MCF 10A (cell line): ENCODE measurements around the gene KRT81. TPM values are rescaled to one million over a fixed set of nuclear protein-coding genes. Genes with fewer than 3 reads are reported as not detected.
"Not testable (repeated sequence)": the region's sequence is repeated elsewhere in the genome, so short reads cannot be mapped to it uniquely, and the experiment has no call there.

ENCODE experiments used
- BruUV-seq: library from RNA; stranded (reverse); fragments of 400-500 nt; replicated peaks from 2 replicates; lab custom pipeline; 2021; lab: Mats Ljungman, UMichigan
- CTCF ChIA-PET: fragments of 300-600 bp; sonication (Branson Sonifier 250); formaldehyde crosslinking; extraction: SDS; loops from one replicate; lab custom pipeline; 2021; ENCODE audit warnings: antibody characterized with exemption, inconsistent platforms; lab: Yijun Ruan, JAX
- POLR2A ChIA-PET: fragments of 300-600, 350-650 bp; sonication (Branson Sonifier 250); formaldehyde crosslinking; extraction: SDS; loops from one replicate; lab custom pipeline; 2020; ENCODE audit warnings: antibody characterized with exemption, inconsistent platforms; lab: Yijun Ruan, JAX
- DNase-seq: peaks from one replicate; pipeline ENCODE4 v3.0.0-alpha.2; 2018; ENCODE audit not compliant: unreplicated experiment
- H3K27ac Mint-ChIP-seq: one replicate; pipeline ENCODE4 v1.8.0; 2022; ENCODE audit warnings: mild to moderate bottlenecking, low read depth, mixed read lengths; ENCODE audit not compliant: unreplicated experiment
- H3K27me3 Mint-ChIP-seq: one replicate; pipeline ENCODE4 v1.8.0; 2022; ENCODE audit warnings: mixed read lengths; ENCODE audit not compliant: insufficient read depth, unreplicated experiment
- H3K36me3 Mint-ChIP-seq: one replicate; pipeline ENCODE4 v1.8.0; 2022; ENCODE audit warnings: mild to moderate bottlenecking, moderate library complexity, mixed read lengths; ENCODE audit not compliant: insufficient read depth, unreplicated experiment
- H3K4me1 Mint-ChIP-seq: one replicate; pipeline ENCODE4 v1.8.0; 2022; ENCODE audit warnings: mixed read lengths; ENCODE audit not compliant: insufficient read depth, unreplicated experiment
- H3K4me3 Mint-ChIP-seq: one replicate; pipeline ENCODE4 v1.8.0; 2022; ENCODE audit warnings: mild to moderate bottlenecking, moderate library complexity, mixed read lengths; ENCODE audit not compliant: unreplicated experiment
- H3K9me3 Mint-ChIP-seq: one replicate; pipeline ENCODE4 v1.8.0; 2022; ENCODE audit warnings: mixed read lengths; ENCODE audit not compliant: unreplicated experiment
- CTCF ChIP-seq: fragments of 200-600 bp; IDR thresholded peaks from one replicate; pipeline ENCODE4 v1.8.0; 2022; ENCODE audit warnings: antibody characterized with exemption, mild to moderate bottlenecking; ENCODE audit not compliant: unreplicated experiment
- intact Hi-C: fragments of 100-400 bp; cut with micrococcal nuclease; formaldehyde crosslinking; loops from 2 replicates; pipeline ENCODE4 v1.14.1; 2022
- total RNA-seq: library from RNA; stranded (reverse); gene quantifications from 2 replicates; pipeline ENCODE4 v1.2.3, GENCODE V29; 2022

Gene KRT81
- total RNA-seq, 1 experiment from 2014 or later, result 2,023 TPM

- Mint-ChIP-seq H3K27ac (peak overlapping the region; percentile 83), H3K4me1 (peaks cover 46% of the 10 kb centered on the region), H3K36me3 (peaks cover 30% of the 10 kb centered on the region), H3K4me3 (peak overlapping the region; percentile 80)
- intact Hi-C loops, H3K27me3 Mint-ChIP-seq, H3K9me3 Mint-ChIP-seq: not testable (repeated sequence)
- BruUV-seq, result TSS peak; percentile 81
- peak; percentile 65 for DNase-seq
- POLR2A ChIA-PET, result interaction anchor here (0.6 to 1.8 kb wide), 10 partner anchors 12 to 619 kb away, joined by 3 to 5 read pairs (median 4); partner anchors contain the start of gene KRT5
- TF ChIP-seq CTCF, result peak; percentile 32
- CTCF ChIA-PET, result interaction anchor here (0.7 to 4.0 kb wide), 16 partner anchors 8 to 985 kb away, joined by 3 to 32 read pairs (median 4); no protein-coding TSS in a partner anchor
Observed at GRCh38 chr12:52286857-52287785, 4.2 kb downstream of the KRT81 start.

DNA sequence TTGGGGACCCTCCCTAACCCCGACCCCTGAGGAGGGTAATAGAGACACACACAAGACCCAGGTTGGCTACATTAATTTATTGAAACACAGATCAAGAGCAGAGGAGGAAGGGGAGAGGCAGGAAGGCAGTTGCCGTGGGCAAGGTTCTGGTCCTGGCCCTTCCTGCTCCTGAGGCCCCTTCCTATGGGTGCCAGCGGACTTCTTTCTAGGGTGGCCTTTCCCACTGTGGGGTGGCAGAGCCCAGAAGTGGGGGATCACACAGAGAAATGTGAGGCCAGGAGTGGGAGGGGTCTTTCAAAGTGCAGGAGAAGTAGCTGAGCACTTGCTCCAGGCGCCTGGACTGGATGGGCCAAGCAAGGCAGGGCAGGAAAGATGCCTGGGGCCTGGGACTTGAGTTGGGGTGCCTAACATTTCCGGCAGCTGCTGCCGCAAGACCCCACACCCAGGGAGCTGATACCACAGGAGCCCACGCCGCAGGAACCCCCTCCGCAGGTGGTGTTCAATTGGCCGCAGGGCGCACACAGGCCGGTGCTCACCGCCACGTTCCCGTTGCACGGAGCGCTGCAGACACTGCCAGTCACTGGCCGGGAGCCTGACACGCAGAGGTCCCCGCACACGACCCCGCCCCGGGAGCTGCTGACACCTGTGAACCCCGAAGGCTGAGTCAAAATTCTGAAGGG lies 5.3 kb downstream of the KRT81 start:
- no peaks in the 10 kb centered on the region for H3K27me3 Mint-ChIP-seq
- peaks cover 46% of the 10 kb centered on the region for H3K4me1 Mint-ChIP-seq
- no peaks in the 10 kb centered on the region for H3K9me3 Mint-ChIP-seq
- POLR2A ChIA-PET, result interaction anchor here (0.6 to 2.1 kb wide), 12 partner anchors 8 to 620 kb away, joined by 3 to 6 read pairs (median 4); partner anchors contain the start of gene KRT5
- CTCF ChIA-PET, result interaction anchor here (0.7 to 4.0 kb wide), 16 partner anchors 8 to 986 kb away, joined by 3 to 32 read pairs (median 4); partner anchors contain the start of gene KRT86
- TF ChIP-seq CTCF, result no peak
- intact Hi-C loops, result no loop called here
- BruUV-seq, result no TSS peak
- H3K36me3 Mint-ChIP-seq, result peaks cover 30% of the 10 kb centered on the region
- no peak for DNase-seq
- H3K4me3 Mint-ChIP-seq, result peak overlapping the region; percentile 80
- H3K27ac Mint-ChIP-seq, result peak overlapping the region; percentile 83

DNA sequence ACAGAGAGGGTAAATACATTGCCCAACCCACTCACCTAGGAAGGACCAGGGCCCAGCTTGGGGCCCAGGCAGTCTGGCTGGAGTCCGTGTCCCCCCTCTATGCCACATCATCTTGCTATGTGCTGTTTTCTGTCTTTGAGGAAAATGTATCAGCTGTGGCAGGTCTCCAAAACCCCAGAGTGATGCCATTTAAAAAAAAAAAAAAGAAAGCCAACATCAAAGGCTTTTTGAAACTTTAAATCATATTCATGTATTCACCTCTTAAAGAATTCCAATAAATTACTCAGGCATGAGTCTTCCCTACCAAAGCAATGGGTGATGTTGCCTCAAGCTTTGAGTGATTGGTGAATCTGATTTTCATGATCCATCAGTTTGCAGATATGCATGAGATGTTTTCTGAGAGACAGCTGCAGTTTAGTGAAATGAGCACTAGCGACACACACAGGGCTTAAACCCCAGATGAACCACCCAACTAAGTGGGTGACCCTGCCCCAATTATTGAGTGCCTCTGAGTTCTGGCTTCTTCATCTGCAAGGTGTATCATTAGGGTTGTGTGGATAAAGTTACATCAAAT lies 6.1 kb downstream of the KRT81 start:
- POLR2A ChIA-PET, result interaction anchor here (0.9 to 2.1 kb wide), 13 partner anchors 9 to 231 kb away, joined by 3 to 8 read pairs (median 4); partner anchors contain the start of genes KRT6A and KRT7
- intact Hi-C loops, result no loop called here
- H3K9me3 Mint-ChIP-seq, result no peaks in the 10 kb centered on the region
- no TSS peak for BruUV-seq
- CTCF ChIA-PET, result interaction anchor here (0.6 to 4.0 kb wide), 10 partner anchors 10 to 128 kb away, joined by 3 to 32 read pairs (median 4); partner anchors contain the start of gene KRT86
- H3K27ac Mint-ChIP-seq, result peak overlapping the region; percentile 83
- H3K27me3 Mint-ChIP-seq, result no peaks in the 10 kb centered on the region
- peaks cover 30% of the 10 kb centered on the region for H3K36me3 Mint-ChIP-seq
- TF ChIP-seq CTCF, result no peak
- DNase-seq, result peak; percentile 69
- peak overlapping the region; percentile 80 for H3K4me3 Mint-ChIP-seq
- H3K4me1 Mint-ChIP-seq, result peaks cover 46% of the 10 kb centered on the region
